ENCODE results near the gene KIRREL3.

The KIRREL3 gene

GRCh38 chr11:126700768-126701519 is 299.6 kb downstream of the KIRREL3 start:
- no peak for DNase-seq

DNA sequence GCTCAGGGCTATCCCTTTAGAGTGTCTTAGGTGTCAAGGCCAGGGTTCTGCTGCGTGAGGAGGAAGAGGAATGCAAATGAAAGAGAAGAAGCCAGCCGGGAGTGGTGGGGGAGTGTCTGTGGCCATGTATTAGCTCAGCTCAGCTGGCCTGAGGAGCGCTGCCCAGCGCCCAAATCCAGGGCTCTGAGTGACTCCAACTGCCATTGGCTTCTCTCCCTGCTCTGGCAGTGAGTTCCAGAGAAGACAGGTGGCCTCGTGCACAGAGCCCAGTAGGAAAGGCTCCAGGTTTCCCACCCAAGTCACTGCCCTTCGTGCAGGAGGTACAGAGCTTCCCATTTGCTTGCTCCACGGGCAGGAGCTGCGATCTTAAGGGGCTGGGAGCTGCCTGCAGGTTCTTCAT is 302.0 kb downstream of the KIRREL3 start:
- no peak for DNase-seq

DNA sequence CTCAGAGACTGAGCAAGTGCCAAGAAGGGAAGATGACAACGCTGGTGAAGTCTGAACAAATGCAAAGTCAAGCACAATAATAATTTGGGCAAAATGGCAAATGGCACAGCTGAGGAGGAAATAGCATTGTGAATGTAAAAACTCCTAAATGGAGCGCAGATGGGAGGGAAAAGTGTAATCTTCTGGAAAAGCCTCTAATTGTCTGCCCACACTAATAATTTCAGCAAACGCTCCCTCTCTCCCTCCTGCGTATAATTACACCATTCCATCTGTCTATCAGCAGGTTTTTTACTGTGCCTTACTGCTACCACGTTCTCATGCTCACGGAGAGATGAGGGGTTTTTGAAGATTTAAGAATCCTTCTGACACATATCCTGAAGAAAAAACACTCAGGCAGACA is 302.6 kb downstream of the KIRREL3 start:
- DNase-seq, result peak; percentile 75

- no peak for DNase-seq
Measured at GRCh38 chr11:126696982-126697381, 303.6 kb downstream of the KIRREL3 start.

- DNase-seq, result peak; percentile 19
Measured at GRCh38 chr11:126695293-126695692, 305.3 kb downstream of the KIRREL3 start.

DNA sequence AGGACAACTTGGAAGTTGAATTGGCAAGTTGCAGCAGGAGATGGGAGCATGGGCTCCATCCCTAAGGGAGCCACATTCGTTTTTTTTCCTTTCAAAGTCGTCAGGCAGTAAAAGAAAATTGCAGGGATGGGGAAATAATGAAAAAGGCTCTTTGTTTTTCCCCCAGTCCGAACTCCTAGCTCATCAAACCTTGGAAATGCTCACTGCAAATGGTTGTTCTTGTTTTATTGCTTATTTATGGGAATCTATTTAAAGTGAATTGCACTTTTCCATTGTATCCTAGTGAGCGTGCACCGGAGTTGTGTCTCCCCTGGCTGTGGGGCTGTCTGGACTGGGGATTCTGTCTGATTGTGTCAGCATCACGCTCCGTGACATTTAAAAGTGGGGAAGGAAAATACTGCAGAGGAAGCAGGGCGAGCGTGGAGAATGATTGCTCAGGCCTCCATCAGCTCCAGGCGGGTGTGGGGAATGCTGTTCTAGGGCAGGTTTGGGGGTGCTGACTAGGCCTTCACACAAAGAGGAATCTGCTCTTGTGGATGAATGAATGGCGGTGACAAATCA is 306.4 kb downstream of the KIRREL3 start:
- DNase-seq, result no peak

- DNase-seq, result no peak
Measured at GRCh38 chr11:126687477-126687876, 313.1 kb downstream of the KIRREL3 start.

DNA sequence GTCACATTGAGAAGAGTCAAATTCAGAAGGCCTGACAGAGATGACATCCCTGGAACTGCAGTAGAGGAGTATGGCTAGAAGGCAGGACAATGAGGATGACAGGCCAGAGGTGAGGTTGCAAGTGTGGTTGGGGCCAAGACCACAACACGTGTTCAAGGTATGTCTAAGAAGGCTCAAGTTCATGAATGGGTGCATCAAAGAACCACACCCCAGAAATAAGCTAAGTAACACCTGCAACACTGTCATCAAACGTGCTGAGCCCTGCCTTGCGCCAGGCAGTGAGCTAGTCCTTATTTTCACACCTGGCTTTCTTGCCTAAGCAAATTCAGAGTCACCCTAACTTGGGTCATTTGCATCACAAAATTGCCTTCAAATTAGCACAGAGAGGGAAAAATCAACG is 313.6 kb downstream of the KIRREL3 start:
- no peak for DNase-seq

DNA sequence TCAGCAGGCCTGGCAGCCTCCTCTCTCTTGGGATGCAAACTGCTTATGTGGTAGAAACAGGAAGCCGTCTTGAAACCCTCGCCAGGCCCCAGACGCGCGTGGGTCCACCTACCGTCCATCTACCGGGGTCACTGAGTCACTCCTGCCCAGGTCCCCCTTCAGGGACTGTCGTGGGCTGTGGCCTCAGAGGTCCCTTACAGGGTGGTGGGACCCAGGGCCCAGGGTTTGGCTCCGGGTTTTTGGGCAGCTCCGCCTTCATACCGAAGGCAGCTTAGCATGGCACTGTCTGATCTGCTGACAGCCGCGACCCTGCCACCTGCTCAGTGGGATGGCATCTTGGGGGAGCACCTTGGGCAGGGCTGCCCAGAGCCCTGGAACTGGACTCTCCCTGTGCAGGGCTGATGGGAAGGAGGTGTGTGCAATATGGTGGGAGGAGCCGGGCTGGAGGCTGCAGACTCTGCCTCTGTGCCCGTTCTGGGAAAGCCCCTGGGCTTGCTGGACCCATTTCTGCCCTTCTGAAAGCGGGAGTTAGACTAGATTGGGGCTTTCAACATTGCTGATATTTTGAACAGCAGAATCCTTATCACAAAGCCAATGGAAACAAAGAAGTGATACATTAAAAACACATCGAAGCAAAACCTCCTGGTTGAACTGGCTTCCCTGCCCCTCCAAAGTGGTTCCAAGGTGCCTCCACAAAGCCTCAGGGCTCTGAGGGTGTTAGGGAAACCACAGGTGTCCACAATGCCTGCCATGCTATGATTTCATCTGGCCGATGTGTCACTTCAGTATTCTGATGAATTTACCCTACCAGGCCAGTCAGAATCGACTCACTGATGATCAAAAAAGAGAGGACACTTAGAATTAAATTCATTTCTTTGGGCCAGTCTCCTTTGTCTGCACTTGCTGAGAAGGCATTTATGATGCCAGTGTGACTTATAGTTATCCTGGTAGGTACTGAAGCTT is 316.5 kb downstream of the KIRREL3 start:
- DNase-seq, result no peak

DNA sequence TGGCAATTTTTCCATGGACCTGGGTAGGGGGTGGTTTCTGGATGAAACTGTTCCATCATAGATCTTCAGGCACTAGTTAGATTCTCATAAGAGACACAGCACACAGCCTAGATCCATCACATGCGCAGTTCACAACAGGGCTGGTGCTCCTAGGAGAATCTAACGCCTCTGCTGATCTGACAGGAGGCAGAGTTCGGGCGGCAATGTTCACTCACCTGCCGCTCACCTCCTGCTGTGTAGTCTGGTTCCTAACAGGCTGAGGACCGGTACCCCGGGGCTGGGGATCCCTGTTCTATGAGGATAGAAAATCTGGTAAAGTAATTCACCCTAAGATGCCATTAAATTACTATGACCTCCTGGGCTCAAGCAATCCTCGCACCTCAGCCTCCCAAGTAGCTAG is 318.0 kb downstream of the KIRREL3 start:
- no peak for DNase-seq

DNA sequence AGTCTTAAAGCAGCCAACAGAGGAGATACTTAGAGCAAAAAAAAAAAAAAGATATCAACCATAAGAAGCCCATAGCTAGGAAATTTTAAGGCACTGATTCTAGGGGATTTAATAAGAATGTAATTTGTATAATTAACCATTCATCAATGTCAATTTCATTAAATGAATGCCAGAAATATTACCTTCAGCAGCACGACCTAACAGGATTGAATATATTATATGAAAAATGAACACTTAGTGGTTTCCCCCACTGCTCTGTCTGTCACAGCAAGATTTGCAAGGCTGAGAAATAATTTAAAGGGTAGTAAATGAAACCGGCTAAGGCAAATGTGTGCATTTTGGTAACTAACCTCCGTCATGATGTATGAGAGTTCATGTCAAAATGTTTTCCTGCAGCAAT is 319.9 kb downstream of the KIRREL3 start:
- no peak for DNase-seq

GRCh38 chr11:126680131-126680530 is 320.4 kb downstream of the KIRREL3 start:
- DNase-seq, result no peak

GRCh38 chr11:126679033-126679432 is 321.5 kb downstream of the KIRREL3 start:
- no peak for DNase-seq

GRCh38 chr11:126676536-126676935 is 324.0 kb downstream of the KIRREL3 start:
- no peak for DNase-seq

- DNase-seq, result no peak
Measured at GRCh38 chr11:126673319-126673718, 327.3 kb downstream of the KIRREL3 start.

DNA sequence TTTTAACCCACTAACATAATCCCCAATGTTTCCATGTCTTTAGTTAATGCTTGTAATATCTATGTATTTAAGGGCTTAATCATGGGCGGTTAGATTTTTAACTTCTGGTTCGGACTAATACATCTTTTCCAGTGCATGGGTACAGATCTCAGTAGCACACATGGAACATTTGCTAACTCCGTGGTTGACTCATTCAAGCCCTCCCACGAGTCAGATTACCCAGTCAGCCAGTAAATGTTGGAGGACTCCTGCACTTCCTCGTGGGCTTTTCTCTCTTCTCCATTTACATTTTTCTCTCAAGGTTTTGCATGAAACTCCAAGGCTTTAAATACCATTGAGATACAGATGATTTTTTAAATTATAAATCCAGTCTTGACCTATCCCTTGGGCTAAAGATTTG is 331.2 kb downstream of the KIRREL3 start:
- no peak for DNase-seq

GRCh38 chr11:126664643-126665042 is 335.9 kb downstream of the KIRREL3 start:
- DNase-seq, result no peak

GRCh38 chr11:126663749-126664592 is 336.6 kb downstream of the KIRREL3 start:
- DNase-seq, result no peak

- no peak for DNase-seq
Measured at GRCh38 chr11:126662035-126662790, 338.4 kb downstream of the KIRREL3 start.

GRCh38 chr11:126660761-126661425 is 339.7 kb downstream of the KIRREL3 start:
- no peak for DNase-seq

- DNase-seq, result no peak
Measured at GRCh38 chr11:126660321-126660720, 340.2 kb downstream of the KIRREL3 start.

Measured in NCI-H524 treated with DMSO at 0.1 percent for 48 hours (cell line).